ENCODE data around the gene TBC1D5. TPM values are rescaled to one million over a fixed set of nuclear protein-coding genes. Genes with fewer than 3 reads are reported as not detected.

TBC1D5 gene
- total and polyA plus RNA-seq, 7 donors: 7.2 to 82.3 (median 43.7) TPM

DNA sequence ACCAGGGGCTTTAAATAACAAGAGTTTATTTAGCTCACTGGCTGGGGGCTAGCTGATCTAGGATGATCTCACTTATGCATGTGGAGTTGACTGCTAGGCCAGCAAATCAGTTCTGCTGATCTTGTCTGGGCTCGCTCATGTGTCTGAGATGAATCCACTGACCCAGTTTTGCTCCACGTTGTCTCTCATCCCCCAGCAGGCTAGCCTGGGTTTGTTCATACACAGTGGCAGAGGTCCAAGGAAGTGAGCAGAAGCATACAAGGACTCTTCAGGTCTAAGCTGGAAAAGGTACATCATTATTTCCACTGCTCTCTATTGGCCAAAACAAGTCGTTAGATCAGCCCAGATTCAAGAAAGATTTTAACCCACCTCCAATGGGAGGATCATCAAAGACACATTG lies 619.7 kb downstream of the TBC1D5 start:
- WGBS, 2 donors: 91% methylated on average over 3 of the region's 3 CpGs
- intact Hi-C loops (cut with DNase I): no loop called here
- Histone ChIP-seq H3K27me3 (no peaks in the 10 kb centered on the region), H3K36me3 (no peaks in the 10 kb centered on the region), H3K27ac (no peak overlapping the region), H3K4me3 (no peak overlapping the region), H3K4me1 (no peaks in the 10 kb centered on the region), H3K9me3 (peaks cover 0 to 3% (median under 1%) of the 10 kb centered on the region in 4 donors)
- TF ChIP-seq POLR2A (IDR thresholded peaks at IDR 0.05) (no peak), EP300 (IDR thresholded peaks at IDR 0.05) (no peak), POLR2AphosphoS5 (IDR thresholded peaks at IDR 0.05) (no peak)
- TF ChIP-seq, protein P1, sequence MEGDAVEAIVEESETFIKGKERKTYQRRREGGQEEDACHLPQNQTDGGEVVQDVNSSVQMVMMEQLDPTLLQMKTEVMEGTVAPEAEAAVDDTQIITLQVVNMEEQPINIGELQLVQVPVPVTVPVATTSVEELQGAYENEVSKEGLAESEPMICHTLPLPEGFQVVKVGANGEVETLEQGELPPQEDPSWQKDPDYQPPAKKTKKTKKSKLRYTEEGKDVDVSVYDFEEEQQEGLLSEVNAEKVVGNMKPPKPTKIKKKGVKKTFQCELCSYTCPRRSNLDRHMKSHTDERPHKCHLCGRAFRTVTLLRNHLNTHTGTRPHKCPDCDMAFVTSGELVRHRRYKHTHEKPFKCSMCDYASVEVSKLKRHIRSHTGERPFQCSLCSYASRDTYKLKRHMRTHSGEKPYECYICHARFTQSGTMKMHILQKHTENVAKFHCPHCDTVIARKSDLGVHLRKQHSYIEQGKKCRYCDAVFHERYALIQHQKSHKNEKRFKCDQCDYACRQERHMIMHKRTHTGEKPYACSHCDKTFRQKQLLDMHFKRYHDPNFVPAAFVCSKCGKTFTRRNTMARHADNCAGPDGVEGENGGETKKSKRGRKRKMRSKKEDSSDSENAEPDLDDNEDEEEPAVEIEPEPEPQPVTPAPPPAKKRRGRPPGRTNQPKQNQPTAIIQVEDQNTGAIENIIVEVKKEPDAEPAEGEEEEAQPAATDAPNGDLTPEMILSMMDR (IDR thresholded peaks at IDR 0.05): no peak
- DNase-seq: no peak

DNA sequence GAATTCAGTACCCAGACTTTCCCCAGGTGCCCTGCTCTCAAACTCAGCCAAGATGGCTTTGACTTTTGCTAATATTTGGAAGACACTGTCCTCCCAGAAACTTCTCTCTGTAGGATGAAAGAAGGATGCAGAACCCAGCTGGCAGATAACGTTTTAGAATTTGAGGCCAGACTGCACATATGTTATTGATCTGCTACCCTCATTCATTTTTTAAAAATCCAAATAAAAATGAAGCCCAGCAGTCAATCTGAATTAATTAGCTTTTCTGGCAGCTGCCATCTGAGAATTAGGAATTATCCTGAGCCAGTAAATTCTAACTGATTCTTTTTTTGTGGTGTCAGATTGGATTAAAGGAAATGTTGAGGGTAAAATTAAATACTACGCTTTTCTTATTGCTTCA lies 621.1 kb downstream of the TBC1D5 start:
- Histone ChIP-seq H3K4me1 (no peaks in the 10 kb centered on the region), H3K4me3 (no peak overlapping the region), H3K36me3 (no peaks in the 10 kb centered on the region), H3K27me3 (no peaks in the 10 kb centered on the region), H3K9me3 (peaks cover 0 to 3% (median under 1%) of the 10 kb centered on the region in 4 donors), H3K27ac (no peak overlapping the region)
- no peak for DNase-seq
- WGBS, 2 donors: 72 to 81% methylated on average over 2 of the region's 2 CpGs
- intact Hi-C loops (cut with DNase I): no loop called here
- TF ChIP-seq POLR2A (IDR thresholded peaks at IDR 0.05): no peak
- TF ChIP-seq EP300 (IDR thresholded peaks at IDR 0.05): no peak
- TF ChIP-seq, protein P1 (IDR thresholded peaks at IDR 0.05): no peak
- no peak for TF ChIP-seq POLR2AphosphoS5 (IDR thresholded peaks at IDR 0.05)

DNA sequence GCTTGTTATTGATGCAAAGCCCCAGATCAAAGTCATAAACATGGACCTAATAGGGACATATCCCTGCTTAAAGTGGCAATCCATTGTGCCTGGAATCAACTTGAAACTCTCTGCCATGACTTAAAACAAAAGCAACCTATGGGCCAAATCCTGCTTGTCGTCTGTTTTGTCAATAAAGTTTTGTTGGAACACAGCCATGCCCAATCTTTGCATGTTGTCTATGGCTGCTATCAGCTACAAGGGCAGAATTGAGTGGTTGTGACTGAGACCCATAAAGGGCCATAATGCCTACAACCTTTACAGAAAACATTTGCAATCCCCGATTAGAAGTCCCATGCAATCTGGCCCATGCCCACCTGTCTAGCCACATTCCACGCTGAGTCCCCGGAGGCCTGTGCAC lies 622.3 kb downstream of the TBC1D5 start:
- Histone ChIP-seq H3K4me1 (no peaks in the 10 kb centered on the region), H3K27me3 (no peaks in the 10 kb centered on the region), H3K36me3 (no peaks in the 10 kb centered on the region), H3K27ac (no peak overlapping the region), H3K4me3 (no peak overlapping the region), H3K9me3 (peaks cover 0 to 3% (median under 1%) of the 10 kb centered on the region in 4 donors)
- intact Hi-C loops (cut with DNase I): no loop called here
- TF ChIP-seq EP300 (IDR thresholded peaks at IDR 0.05): no peak
- TF ChIP-seq POLR2AphosphoS5 (IDR thresholded peaks at IDR 0.05): no peak
- TF ChIP-seq, protein P1 (IDR thresholded peaks at IDR 0.05): no peak
- no peak for TF ChIP-seq POLR2A (IDR thresholded peaks at IDR 0.05)
- no peak for DNase-seq
- 78 to 89% methylated on average over 4 of the region's 4 CpGs for WGBS, 2 donors

DNA sequence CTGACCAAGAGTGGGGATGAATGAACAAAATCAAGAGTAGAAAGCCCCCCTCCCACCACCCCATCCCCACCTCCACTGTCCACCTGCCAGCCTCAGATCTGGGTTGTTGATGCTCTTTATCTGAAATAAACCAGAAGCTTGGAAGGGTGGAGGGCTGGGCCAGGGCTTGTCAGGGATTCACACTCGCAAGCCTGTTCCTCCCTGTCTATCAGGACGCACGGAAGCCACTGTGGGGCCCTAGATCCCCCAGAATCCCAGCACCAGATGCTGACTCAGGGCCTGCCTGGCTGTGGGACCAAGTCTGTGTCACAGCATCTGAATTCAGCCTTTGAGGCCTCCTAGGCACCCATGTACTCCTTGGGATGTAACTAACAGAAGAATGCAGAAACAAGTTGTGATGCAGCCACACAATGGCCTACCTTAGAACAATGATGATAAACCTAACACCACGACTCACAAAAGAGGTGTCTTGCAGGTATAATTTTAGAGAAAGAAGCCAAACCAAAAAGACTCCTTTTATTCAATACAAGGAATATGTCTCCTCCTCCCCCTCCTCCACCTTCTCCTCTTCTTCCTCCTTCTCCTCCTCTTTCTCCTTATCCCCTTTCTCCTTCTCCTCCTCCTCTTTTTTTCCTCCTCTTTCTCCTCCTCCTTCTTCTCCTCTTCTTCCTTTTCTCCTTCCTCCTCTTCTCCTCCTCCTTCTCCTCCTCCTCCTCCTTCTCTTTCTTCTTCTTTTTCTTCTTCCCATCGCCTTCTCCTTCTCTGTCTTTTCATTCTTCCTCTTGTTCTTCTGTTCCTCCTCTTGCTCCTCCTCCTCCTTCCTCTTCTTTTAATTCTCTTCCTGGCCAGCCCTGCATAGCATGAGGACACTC lies 623.0 kb downstream of the TBC1D5 start:
- H3K27me3 ChIP-seq: no peaks in the 10 kb centered on the region
- H3K9me3 ChIP-seq: peaks cover 0 to 3% (median under 1%) of the 10 kb centered on the region in 4 donors
- H3K27ac ChIP-seq: no peak overlapping the region
- no peaks in the 10 kb centered on the region for H3K36me3 ChIP-seq
- TF ChIP-seq, protein P1 (IDR thresholded peaks at IDR 0.05): no peak
- TF ChIP-seq POLR2A (IDR thresholded peaks at IDR 0.05) (no peak), EP300 (IDR thresholded peaks at IDR 0.05) (no peak), POLR2AphosphoS5 (IDR thresholded peaks at IDR 0.05) (no peak)
- no peak for DNase-seq
- intact Hi-C loops (cut with DNase I): no loop called here
- no peaks in the 10 kb centered on the region for H3K4me1 ChIP-seq
- no peak overlapping the region for H3K4me3 ChIP-seq
- WGBS, 2 donors: 88 to 91% methylated on average over 5 of the region's 5 CpGs

All from sigmoid colon (tissue), 7 donors.